ENCODE results near the gene EPS15.

The EPS15 gene

DNA sequence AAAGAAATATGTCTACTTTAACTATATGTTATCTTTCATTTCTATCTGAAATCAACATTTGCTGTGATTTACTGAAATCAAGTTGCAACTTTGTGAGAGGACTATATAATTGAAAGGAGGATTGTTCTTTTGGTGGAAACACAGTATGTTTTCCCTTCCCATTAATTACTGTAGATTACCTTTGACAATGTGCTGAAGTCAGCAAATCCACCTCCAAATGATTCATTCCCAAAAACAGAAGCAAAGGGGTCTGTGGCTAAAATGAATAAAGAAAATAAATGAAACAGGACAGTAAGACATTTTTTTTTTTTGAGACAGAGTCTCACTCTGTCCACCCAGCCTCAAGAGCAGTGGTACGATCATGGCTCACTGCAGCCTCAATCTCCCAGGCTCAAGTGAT lies 153.3 kb downstream of the EPS15 start:
- Histone ChIP-seq H3K4me1 (ENCODE audit: control insufficient read depth, insufficient read depth, low read length) (no peaks in the 10 kb centered on the region), H3K36me3 (ENCODE audit: control insufficient read depth, insufficient read depth, low read length) (peaks cover 4% of the 10 kb centered on the region), H3K4me3 (ENCODE audit: insufficient read depth, low read depth, low read length) (no peak overlapping the region), H3K9me3 (ENCODE audit: control insufficient read depth, low read length) (no peaks in the 10 kb centered on the region), H3K27ac (ENCODE audit: insufficient read depth, low read depth, low read length, poor library complexity, severe bottlenecking) (no peak overlapping the region), H3K27me3 (ENCODE audit: control insufficient read depth, insufficient read depth, low read length, poor library complexity, severe bottlenecking) (no peaks in the 10 kb centered on the region)
- WGBS, 2 experiments, result 92 to 94% methylated on average over 1 of the region's 1 CpG

DNA sequence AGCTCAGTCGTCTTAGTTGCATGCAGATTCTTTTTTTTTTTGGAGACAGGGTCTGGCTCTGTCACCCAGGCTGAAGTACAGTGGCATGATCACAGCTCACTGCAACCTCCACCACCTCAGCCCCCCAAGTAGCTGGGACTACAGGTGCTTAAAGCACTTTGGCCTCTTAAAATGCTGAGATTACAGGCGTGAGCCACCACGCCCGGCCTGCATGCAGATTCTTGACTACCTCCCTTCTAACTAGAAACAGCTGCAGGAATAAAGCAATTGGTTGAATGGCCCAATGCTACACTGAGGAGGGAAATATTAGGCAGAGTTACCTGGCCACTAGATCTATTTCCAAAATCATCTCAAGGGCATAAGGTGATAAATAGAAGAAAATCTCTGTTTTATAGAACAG lies 159.2 kb downstream of the EPS15 start:
- Histone ChIP-seq H3K36me3 (ENCODE audit: control insufficient read depth, insufficient read depth, low read length) (peaks cover 3% of the 10 kb centered on the region), H3K4me3 (ENCODE audit: insufficient read depth, low read depth, low read length) (no peak overlapping the region), H3K27ac (ENCODE audit: insufficient read depth, low read depth, low read length, poor library complexity, severe bottlenecking) (no peak overlapping the region), H3K9me3 (ENCODE audit: control insufficient read depth, low read length) (no peaks in the 10 kb centered on the region), H3K4me1 (ENCODE audit: control insufficient read depth, insufficient read depth, low read length) (no peaks in the 10 kb centered on the region), H3K27me3 (ENCODE audit: control insufficient read depth, insufficient read depth, low read length, poor library complexity, severe bottlenecking) (no peaks in the 10 kb centered on the region)
- 92 to 96% methylated on average over 4 of the region's 4 CpGs for WGBS, 2 experiments

DNA sequence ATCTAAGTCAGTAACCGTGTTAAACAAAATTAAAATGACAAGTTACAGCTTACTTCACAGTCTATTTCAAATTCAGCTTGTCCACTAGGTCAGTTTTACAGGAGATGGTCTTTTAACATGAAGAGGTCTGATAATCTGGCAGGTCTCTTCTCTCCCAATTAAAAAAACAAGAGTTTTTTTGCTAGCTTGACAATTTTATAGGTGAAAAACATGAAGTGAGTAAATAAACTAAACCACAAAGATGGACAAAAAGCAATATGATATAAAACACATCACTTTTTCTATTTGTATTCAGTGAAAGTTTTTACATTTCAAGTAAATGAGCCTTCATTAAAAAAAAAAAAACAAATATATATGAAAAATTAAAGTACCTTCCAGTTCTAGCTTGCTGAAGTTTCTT lies 163.7 kb downstream of the EPS15 start:
- H3K9me3 ChIP-seq (ENCODE audit: control insufficient read depth, low read length), result no peaks in the 10 kb centered on the region
- WGBS, 2 experiments, result 91 to 100% methylated on average over 1 of the region's 1 CpG
- H3K27me3 ChIP-seq (ENCODE audit: control insufficient read depth, insufficient read depth, low read length, poor library complexity, severe bottlenecking), result no peaks in the 10 kb centered on the region
- no peak overlapping the region for H3K4me3 ChIP-seq (ENCODE audit: insufficient read depth, low read depth, low read length)
- no peak overlapping the region for H3K27ac ChIP-seq (ENCODE audit: insufficient read depth, low read depth, low read length, poor library complexity, severe bottlenecking)
- H3K36me3 ChIP-seq (ENCODE audit: control insufficient read depth, insufficient read depth, low read length), result no peaks in the 10 kb centered on the region
- no peaks in the 10 kb centered on the region for H3K4me1 ChIP-seq (ENCODE audit: control insufficient read depth, insufficient read depth, low read length)

DNA sequence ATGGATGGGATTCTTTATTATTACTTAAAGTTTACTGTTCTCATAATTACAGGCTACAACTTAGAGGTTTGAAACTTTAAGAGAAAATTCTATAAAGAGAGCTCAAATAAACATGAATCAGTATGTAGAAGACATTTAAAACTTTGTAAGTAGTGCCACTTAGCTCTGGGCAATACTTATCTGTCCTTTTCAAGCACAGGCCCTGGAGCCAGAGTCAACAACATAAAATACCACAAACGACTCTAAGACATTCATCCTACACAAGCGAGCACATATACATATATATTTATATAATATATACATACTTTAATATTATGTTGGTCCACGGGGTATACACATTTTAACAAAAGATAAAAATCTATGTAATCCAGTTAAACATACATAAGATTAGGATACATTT lies 164.7 kb downstream of the EPS15 start:
- no peak overlapping the region for H3K27ac ChIP-seq (ENCODE audit: insufficient read depth, low read depth, low read length, poor library complexity, severe bottlenecking)
- no peaks in the 10 kb centered on the region for H3K27me3 ChIP-seq (ENCODE audit: control insufficient read depth, insufficient read depth, low read length, poor library complexity, severe bottlenecking)
- H3K4me3 ChIP-seq (ENCODE audit: insufficient read depth, low read depth, low read length), result no peak overlapping the region
- WGBS, 2 experiments, result no CpG with 5 or more reads among the region's 3 CpGs
- no peaks in the 10 kb centered on the region for H3K4me1 ChIP-seq (ENCODE audit: control insufficient read depth, insufficient read depth, low read length)
- H3K36me3 ChIP-seq (ENCODE audit: control insufficient read depth, insufficient read depth, low read length), result no peaks in the 10 kb centered on the region
- no peaks in the 10 kb centered on the region for H3K9me3 ChIP-seq (ENCODE audit: control insufficient read depth, low read length)

DNA sequence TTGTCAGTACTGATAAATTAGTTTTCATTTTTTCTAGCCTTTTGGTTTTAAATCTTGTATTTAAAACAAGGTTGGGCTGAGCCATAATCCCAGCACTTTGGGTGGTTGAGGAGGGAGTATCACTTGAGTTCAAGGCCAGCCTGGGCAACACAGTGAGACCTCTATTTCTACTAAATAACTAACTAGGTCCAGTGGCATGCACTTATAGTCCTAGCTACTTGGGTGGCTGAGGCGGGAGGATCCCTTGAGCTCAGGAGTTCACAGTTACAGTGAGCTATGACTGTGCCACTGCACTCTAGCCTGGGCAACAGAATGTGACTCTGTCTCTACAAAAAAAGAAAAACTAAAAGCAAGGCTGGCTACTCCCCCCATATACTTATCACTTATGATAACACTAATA lies 167.2 kb downstream of the EPS15 start:
- Histone ChIP-seq H3K36me3 (ENCODE audit: control insufficient read depth, insufficient read depth, low read length) (no peaks in the 10 kb centered on the region), H3K4me3 (ENCODE audit: insufficient read depth, low read depth, low read length) (no peak overlapping the region), H3K27me3 (ENCODE audit: control insufficient read depth, insufficient read depth, low read length, poor library complexity, severe bottlenecking) (no peaks in the 10 kb centered on the region), H3K9me3 (ENCODE audit: control insufficient read depth, low read length) (no peaks in the 10 kb centered on the region), H3K27ac (ENCODE audit: insufficient read depth, low read depth, low read length, poor library complexity, severe bottlenecking) (no peak overlapping the region), H3K4me1 (ENCODE audit: control insufficient read depth, insufficient read depth, low read length) (no peaks in the 10 kb centered on the region)
- 80 to 100% methylated on average over 1 of the region's 1 CpG for WGBS, 2 experiments

DNA sequence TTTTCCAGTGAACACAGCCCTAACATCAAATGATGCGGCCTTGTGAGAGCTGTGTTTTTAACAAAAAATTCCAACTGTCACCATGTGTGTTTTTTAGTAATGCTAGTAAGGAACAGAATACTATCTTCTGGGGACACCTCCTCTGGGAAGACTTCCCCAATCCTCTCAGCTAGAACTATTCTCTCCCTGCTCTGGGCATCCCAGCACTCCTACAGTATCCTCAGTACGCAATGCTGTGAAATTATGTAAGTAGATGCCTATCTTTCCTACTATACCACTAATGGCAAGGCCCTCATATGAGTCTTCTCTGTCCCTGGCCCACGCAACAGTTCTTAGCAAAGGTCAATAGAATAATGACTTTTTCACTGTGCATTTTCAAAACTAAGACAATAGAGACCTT lies 169.2 kb downstream of the EPS15 start:
- Histone ChIP-seq H3K4me1 (ENCODE audit: control insufficient read depth, insufficient read depth, low read length) (no peaks in the 10 kb centered on the region), H3K4me3 (ENCODE audit: insufficient read depth, low read depth, low read length) (no peak overlapping the region), H3K36me3 (ENCODE audit: control insufficient read depth, insufficient read depth, low read length) (no peaks in the 10 kb centered on the region), H3K27ac (ENCODE audit: insufficient read depth, low read depth, low read length, poor library complexity, severe bottlenecking) (no peak overlapping the region), H3K9me3 (ENCODE audit: control insufficient read depth, low read length) (no peaks in the 10 kb centered on the region), H3K27me3 (ENCODE audit: control insufficient read depth, insufficient read depth, low read length, poor library complexity, severe bottlenecking) (peaks cover 7% of the 10 kb centered on the region)
- WGBS, 2 experiments, result 92 to 100% methylated on average over 3 of the region's 3 CpGs

DNA sequence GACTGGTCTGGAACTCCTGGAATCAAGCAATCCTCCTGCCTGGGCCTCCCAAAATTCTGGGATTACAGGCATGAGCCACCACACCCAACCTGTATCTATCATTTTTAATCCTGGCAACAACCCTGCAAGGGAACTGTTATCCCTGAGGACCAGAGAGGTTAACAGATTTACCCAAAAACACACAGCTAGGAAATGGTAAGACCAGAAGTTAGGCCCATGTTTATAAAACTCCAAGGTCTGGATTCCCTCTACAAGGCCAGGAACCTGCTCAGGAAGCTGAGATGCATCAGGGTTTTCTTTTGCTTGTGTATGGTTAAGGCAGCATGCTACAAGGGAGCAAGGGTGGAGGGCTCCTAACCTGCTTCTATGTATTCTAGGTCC lies 170.9 kb downstream of the EPS15 start:
- Histone ChIP-seq H3K36me3 (ENCODE audit: control insufficient read depth, insufficient read depth, low read length) (no peaks in the 10 kb centered on the region), H3K9me3 (ENCODE audit: control insufficient read depth, low read length) (no peaks in the 10 kb centered on the region), H3K27ac (ENCODE audit: insufficient read depth, low read depth, low read length, poor library complexity, severe bottlenecking) (no peak overlapping the region), H3K27me3 (ENCODE audit: control insufficient read depth, insufficient read depth, low read length, poor library complexity, severe bottlenecking) (peaks cover 24% of the 10 kb centered on the region), H3K4me1 (ENCODE audit: control insufficient read depth, insufficient read depth, low read length) (no peaks in the 10 kb centered on the region), H3K4me3 (ENCODE audit: insufficient read depth, low read depth, low read length) (no peak overlapping the region)

DNA sequence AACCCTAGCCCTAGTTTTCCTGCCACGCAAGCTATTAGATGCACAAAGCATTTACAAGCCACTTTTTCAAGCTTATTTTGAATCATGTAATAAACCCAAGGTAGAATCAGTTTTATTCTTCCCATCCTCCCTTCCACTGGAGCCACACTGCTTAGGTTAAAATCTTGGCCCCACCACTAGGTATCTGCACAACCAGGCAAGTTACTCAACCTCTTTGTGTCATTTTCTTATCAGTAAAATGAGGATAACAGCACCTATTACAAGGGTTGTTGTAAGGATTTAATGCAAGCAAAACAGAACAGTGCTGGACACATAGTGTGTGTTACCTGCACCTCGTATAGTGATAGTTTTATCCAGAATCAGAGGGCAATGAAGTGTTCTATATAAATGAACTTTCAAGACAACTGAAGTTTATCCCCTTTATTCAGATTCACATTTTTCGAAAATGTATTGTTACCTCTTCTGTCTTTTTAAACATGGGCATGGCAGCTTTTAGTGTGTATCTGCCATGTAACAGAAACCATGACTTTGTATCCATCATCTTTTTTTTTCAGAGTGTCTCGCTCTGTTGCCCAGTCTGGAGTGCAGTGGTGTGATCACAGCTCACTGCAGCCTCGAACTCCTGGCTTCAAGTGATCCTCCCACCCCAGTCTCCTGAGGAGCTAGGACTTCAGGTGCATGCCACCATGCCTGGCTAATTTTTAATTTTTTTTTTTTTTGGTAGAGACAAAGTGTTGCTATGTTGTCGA lies 171.5 kb downstream of the EPS15 start:
- 91% methylated on average over 6 of the region's 6 CpGs for WGBS, 2 experiments
- H3K27me3 ChIP-seq (ENCODE audit: control insufficient read depth, insufficient read depth, low read length, poor library complexity, severe bottlenecking), result peaks cover 30% of the 10 kb centered on the region
- H3K4me1 ChIP-seq (ENCODE audit: control insufficient read depth, insufficient read depth, low read length), result no peaks in the 10 kb centered on the region
- H3K27ac ChIP-seq (ENCODE audit: insufficient read depth, low read depth, low read length, poor library complexity, severe bottlenecking), result no peak overlapping the region
- no peaks in the 10 kb centered on the region for H3K36me3 ChIP-seq (ENCODE audit: control insufficient read depth, insufficient read depth, low read length)
- no peaks in the 10 kb centered on the region for H3K9me3 ChIP-seq (ENCODE audit: control insufficient read depth, low read length)
- H3K4me3 ChIP-seq (ENCODE audit: insufficient read depth, low read depth, low read length), result no peak overlapping the region

DNA sequence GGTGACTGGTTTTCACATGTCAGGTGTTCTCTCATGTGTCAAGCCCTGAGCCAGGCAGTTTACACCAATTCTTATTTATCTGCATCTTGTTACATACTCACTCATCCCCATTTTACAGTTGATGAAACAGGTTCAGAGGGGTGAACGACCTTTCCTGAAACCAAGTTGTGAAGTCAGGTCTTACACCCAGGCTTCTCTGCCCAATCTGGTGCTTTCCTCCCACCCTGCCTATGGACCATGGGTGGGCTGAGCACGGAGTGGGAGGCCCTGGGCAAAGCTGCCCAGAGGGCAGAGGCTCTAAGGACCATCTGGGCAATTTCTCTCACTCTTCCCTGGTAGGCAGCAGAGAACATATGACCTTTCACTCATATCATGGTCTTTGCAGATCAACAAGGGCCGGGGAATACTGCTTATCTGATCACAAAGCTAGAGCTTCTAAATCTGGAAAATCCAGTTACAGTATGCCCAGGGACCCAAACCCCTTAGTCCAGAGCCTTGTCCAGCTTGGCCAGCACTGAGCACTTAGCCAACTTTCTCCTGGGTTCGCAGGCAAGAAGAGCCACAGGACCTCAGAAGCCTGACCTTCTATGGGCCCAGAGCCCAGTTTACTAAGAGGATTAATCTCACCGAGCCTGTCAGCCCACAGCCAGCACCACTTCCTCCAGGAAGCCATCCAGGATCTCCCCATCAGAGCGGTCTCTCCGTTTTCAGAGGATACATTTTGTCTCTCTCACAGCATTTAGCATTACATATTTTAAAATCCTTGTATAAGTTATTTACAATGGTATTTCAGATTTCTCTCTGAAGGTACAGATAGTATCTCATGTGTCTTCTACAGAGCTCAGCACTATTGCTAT lies 172.8 kb downstream of the EPS15 start:
- Histone ChIP-seq H3K4me3 (ENCODE audit: insufficient read depth, low read depth, low read length) (no peak overlapping the region), H3K4me1 (ENCODE audit: control insufficient read depth, insufficient read depth, low read length) (no peaks in the 10 kb centered on the region), H3K36me3 (ENCODE audit: control insufficient read depth, insufficient read depth, low read length) (no peaks in the 10 kb centered on the region), H3K27ac (ENCODE audit: insufficient read depth, low read depth, low read length, poor library complexity, severe bottlenecking) (no peak overlapping the region), H3K27me3 (ENCODE audit: control insufficient read depth, insufficient read depth, low read length, poor library complexity, severe bottlenecking) (peaks cover 30% of the 10 kb centered on the region), H3K9me3 (ENCODE audit: control insufficient read depth, low read length) (no peaks in the 10 kb centered on the region)
- 88 to 89% methylated on average over 7 of the region's 7 CpGs for WGBS, 2 experiments

DNA sequence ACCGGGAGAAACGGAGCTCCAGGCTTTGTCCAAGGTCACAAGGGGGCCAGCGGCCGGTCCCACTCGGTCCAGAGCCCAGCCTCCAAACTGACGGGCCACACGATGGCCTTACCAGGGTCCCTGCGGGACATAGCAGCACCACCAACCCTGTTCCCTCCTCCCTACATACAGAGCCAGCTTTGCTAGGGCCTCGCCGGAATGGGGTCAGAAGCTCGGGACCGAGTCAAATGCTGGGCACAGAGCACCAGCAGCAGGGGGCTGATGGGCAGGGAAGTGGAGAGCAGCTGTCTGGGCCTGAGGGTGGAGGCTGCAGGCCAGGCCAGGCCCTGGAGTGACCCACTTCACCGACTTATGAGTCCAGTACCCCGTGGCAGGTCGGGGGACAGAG lies 173.8 kb downstream of the EPS15 start:
- no peaks in the 10 kb centered on the region for H3K9me3 ChIP-seq (ENCODE audit: control insufficient read depth, low read length)
- H3K27me3 ChIP-seq (ENCODE audit: control insufficient read depth, insufficient read depth, low read length, poor library complexity, severe bottlenecking), result peaks cover 30% of the 10 kb centered on the region
- no peaks in the 10 kb centered on the region for H3K4me1 ChIP-seq (ENCODE audit: control insufficient read depth, insufficient read depth, low read length)
- no peaks in the 10 kb centered on the region for H3K36me3 ChIP-seq (ENCODE audit: control insufficient read depth, insufficient read depth, low read length)
- 72 to 78% methylated on average over 15 of the region's 15 CpGs for WGBS, 2 experiments
- no peak overlapping the region for H3K27ac ChIP-seq (ENCODE audit: insufficient read depth, low read depth, low read length, poor library complexity, severe bottlenecking)
- H3K4me3 ChIP-seq (ENCODE audit: insufficient read depth, low read depth, low read length), result no peak overlapping the region
